HUES48 (cell line): ENCODE results near the gene HIPK2.
A peak's percentile ranks its signal among the peaks of the same experiment; 100 is the strongest.

Source experiments
- H3K27ac ChIP-seq: one replicate; pipeline ENCODE4 v1.7.0; 2013; ENCODE audit warnings: low read depth, low read length, inconsistent platforms
- H3K27me3 ChIP-seq: 2 replicates; pipeline ENCODE4 v1.6.1; 2013; ENCODE audit warnings: mild to moderate bottlenecking, low read length; ENCODE audit not compliant: control insufficient read depth, insufficient read depth
- H3K36me3 ChIP-seq: 2 replicates; pipeline ENCODE4 v1.6.1; 2013; ENCODE audit warnings: low read length; ENCODE audit not compliant: control insufficient read depth, insufficient read depth
- H3K4me1 ChIP-seq: 2 replicates; pipeline ENCODE4 v1.6.1; 2013; ENCODE audit warnings: mild to moderate bottlenecking, low read length; ENCODE audit not compliant: control insufficient read depth, insufficient read depth
- H3K4me3 ChIP-seq: 2 replicates; pipeline ENCODE4 v1.5.1; 2013; ENCODE audit warnings: mild to moderate bottlenecking, low read depth, low read length
- H3K9ac ChIP-seq: 2 replicates; pipeline ENCODE4 v1.6.1; 2013; ENCODE audit warnings: mild to moderate bottlenecking, low read depth, low read length, moderate library complexity
- H3K9me3 ChIP-seq: 2 replicates; pipeline ENCODE4 v1.6.1; 2013; ENCODE audit warnings: low read length; ENCODE audit not compliant: control insufficient read depth, insufficient read depth

The HIPK2 gene

GRCh38 chr7:139752604-139753003 is 25.2 kb downstream of the HIPK2 start:
- Histone ChIP-seq H3K4me3 (no peak overlapping the region), H3K27me3 (no peaks in the 10 kb centered on the region), H3K36me3 (0 out of 2 replicates have a peak, but pooled peaks cover 6% of the 10 kb centered on the region), H3K9me3 (no peaks in the 10 kb centered on the region), H3K27ac (no peak overlapping the region), H3K9ac (no peak overlapping the region), H3K4me1 (no peaks in the 10 kb centered on the region)

GRCh38 chr7:139752148-139752547 is 25.6 kb downstream of the HIPK2 start:
- Histone ChIP-seq H3K9ac (no peak overlapping the region), H3K27ac (no peak overlapping the region), H3K27me3 (no peaks in the 10 kb centered on the region), H3K4me3 (no peak overlapping the region), H3K36me3 (0 out of 2 replicates have a peak, but pooled peaks cover 6% of the 10 kb centered on the region), H3K9me3 (no peaks in the 10 kb centered on the region), H3K4me1 (no peaks in the 10 kb centered on the region)

DNA sequence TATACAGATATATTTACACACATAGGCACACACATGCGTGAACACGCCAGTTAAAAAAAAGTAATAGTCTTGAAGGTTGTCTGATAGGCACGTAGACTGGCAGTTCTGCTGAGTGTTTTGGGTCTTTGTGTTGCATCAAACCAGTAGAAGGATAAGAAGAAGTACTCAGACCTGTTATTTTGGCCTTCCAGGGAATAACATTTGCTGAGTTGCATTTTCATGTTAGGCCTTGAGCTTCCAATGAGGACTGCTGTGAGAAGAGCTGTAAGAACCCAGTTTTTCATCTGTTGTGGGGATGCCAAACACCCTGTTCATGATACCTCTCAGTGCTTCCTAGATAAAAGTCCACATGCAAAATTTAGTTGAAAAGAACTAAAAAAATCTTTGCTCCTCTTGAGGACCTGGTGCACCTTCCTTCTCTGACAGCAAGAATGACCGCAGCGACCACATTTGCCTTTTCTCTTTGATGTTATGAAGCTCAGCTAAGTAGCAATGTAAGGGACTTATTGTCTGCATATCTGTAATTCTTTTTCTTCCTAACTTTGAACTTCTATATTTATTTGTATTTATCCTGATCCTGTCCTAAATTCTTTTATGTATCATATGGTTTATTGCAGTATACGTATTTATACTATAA is 27.2 kb downstream of the HIPK2 start:
- no peak overlapping the region for H3K4me3 ChIP-seq
- no peaks in the 10 kb centered on the region for H3K27me3 ChIP-seq
- 0 out of 2 replicates have a peak, but pooled peaks cover 6% of the 10 kb centered on the region for H3K36me3 ChIP-seq
- H3K27ac ChIP-seq = no peak overlapping the region
- no peak overlapping the region for H3K9ac ChIP-seq
- peaks cover 8% of the 10 kb centered on the region; the same call in 1 of the 2 replicates for H3K4me1 ChIP-seq
- no peaks in the 10 kb centered on the region for H3K9me3 ChIP-seq

GRCh38 chr7:139749545-139749944 is 28.3 kb downstream of the HIPK2 start:
- H3K4me1 ChIP-seq = peaks cover 13% of the 10 kb centered on the region
- H3K9me3 ChIP-seq = no peaks in the 10 kb centered on the region
- no peak overlapping the region for H3K27ac ChIP-seq
- no peaks in the 10 kb centered on the region for H3K27me3 ChIP-seq
- no peak overlapping the region for H3K9ac ChIP-seq
- no peak overlapping the region for H3K4me3 ChIP-seq
- no peaks in the 10 kb centered on the region for H3K36me3 ChIP-seq

DNA sequence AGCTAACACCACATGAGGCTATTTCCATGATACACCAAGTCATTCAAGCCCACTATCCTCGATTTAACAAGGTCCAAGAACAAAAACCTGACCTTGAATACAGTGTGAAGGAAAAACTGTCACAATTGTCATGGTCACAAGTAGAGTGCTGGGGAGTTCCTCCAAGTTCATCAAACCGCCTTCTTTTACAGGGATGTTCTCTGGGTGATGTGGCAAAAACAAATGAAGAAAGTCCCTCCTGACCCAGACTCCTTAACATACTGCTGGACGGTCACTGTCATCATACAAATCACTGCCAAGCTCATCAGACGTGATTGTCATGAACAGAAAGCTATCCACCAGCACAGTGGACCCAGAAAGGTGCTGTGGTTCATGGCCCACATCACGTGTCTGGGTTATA is 28.9 kb downstream of the HIPK2 start:
- Histone ChIP-seq H3K4me1 (peaks cover 13% of the 10 kb centered on the region), H3K36me3 (no peaks in the 10 kb centered on the region), H3K9me3 (no peaks in the 10 kb centered on the region), H3K27ac (no peak overlapping the region), H3K4me3 (no peak overlapping the region), H3K27me3 (no peaks in the 10 kb centered on the region), H3K9ac (no peak overlapping the region)

GRCh38 chr7:139748373-139748765 is 29.4 kb downstream of the HIPK2 start:
- Histone ChIP-seq H3K27me3 (no peaks in the 10 kb centered on the region), H3K4me1 (peaks cover 13% of the 10 kb centered on the region), H3K9ac (no peak overlapping the region), H3K9me3 (no peaks in the 10 kb centered on the region), H3K4me3 (no peak overlapping the region), H3K27ac (no peak overlapping the region), H3K36me3 (no peaks in the 10 kb centered on the region)

DNA sequence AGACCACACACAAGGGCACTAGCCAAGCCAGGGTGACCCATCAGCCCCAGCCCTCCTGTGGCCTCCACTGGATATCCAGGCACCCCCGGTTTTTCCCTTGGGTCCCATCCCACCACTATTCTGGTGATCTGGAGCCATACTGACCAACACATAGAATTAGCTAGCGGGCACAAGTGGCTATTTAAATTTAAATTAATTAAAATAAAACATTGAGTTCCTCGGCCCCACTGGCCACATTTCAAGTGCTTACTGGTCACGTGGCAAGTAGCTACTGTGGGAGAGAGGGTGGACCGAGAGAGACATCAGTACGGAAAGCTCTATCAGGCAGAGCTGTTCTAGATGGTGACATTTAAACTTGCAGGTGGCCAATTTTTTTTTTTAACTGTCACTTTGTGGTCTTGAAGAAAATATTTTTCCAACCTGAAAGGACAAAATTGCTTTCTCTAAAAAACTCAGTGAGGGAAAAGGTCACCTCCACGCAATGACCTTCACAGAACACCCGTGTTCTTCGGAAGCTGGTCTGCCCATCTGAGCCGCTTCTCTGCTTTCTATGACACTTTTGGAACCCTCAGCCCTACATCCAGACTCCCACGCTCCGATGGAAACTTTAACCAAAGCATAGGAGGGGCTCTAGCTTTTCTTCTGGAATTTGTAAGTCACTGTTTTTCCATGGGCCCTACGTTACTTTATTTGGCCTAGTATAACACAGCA is 30.0 kb downstream of the HIPK2 start:
- H3K36me3 ChIP-seq = no peaks in the 10 kb centered on the region
- H3K27me3 ChIP-seq = no peaks in the 10 kb centered on the region
- H3K27ac ChIP-seq = no peak overlapping the region
- H3K9me3 ChIP-seq = no peaks in the 10 kb centered on the region
- H3K4me1 ChIP-seq = peaks cover 13% of the 10 kb centered on the region
- H3K4me3 ChIP-seq = no peak overlapping the region
- no peak overlapping the region for H3K9ac ChIP-seq

- Histone ChIP-seq H3K36me3 (no peaks in the 10 kb centered on the region), H3K27me3 (no peaks in the 10 kb centered on the region), H3K9ac (no peak overlapping the region), H3K4me3 (no peak overlapping the region), H3K9me3 (no peaks in the 10 kb centered on the region), H3K27ac (no peak overlapping the region), H3K4me1 (peaks cover 13% of the 10 kb centered on the region)
Measured at GRCh38 chr7:139746652-139747051, 31.1 kb downstream of the HIPK2 start.

DNA sequence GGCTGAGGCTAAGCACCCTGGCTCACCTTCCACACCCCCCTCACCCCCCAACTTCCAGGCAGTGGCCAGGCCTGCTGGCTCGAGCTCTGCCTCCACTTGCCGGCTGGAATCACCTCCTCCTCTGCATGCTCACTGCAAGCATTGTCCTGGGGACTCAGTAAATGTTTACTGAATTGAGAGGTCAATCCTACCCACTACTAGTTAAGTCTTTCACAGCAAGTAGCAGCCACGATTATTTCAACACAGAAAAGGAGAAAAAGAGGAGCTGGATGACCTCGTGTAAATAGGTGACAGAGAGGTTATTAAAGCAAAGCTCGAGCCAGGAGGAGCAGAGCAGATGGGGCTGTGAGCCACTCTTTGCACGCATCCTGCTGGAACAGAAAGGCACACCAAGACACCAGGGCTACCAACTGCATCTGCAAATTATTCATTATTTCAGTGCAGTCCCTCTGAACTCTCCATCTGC is 32.1 kb downstream of the HIPK2 start:
- no peak overlapping the region for H3K4me3 ChIP-seq
- H3K4me1 ChIP-seq = peaks cover 13% of the 10 kb centered on the region
- H3K9ac ChIP-seq = no peak overlapping the region
- no peaks in the 10 kb centered on the region for H3K9me3 ChIP-seq
- H3K27me3 ChIP-seq = no peaks in the 10 kb centered on the region
- no peaks in the 10 kb centered on the region for H3K36me3 ChIP-seq
- peak overlapping the region; percentile 2 for H3K27ac ChIP-seq

- Histone ChIP-seq H3K9me3 (no peaks in the 10 kb centered on the region), H3K27ac (no peak overlapping the region), H3K4me1 (peaks cover 13% of the 10 kb centered on the region), H3K4me3 (no peak overlapping the region), H3K9ac (no peak overlapping the region), H3K36me3 (no peaks in the 10 kb centered on the region), H3K27me3 (no peaks in the 10 kb centered on the region)
Measured at GRCh38 chr7:139744768-139745677, 32.8 kb downstream of the HIPK2 start.
